AG04450 (cell line): Measurements from ENCODE around the gene SLC25A45. TPM values are rescaled to one million over a fixed set of nuclear protein-coding genes. Genes with fewer than 3 reads are reported as not detected.
A peak's percentile ranks its signal among the peaks of the same experiment; 100 is the strongest.

ENCODE experiments used
- CTCF ChIA-PET: fragments of 300-600, 350-600 bp; formaldehyde crosslinking; extraction: SDS; loops from one replicate; lab custom pipeline; 2022; ENCODE audit warnings: antibody characterized with exemption, inconsistent platforms; lab: Charles Lee
- POLR2A ChIA-PET: fragments of 350-600 bp; formaldehyde crosslinking; extraction: SDS; loops from one replicate; lab custom pipeline; 2021; ENCODE audit warnings: antibody characterized with exemption, inconsistent platforms; lab: Yijun Ruan, JAX
- DNase-seq: peaks from one replicate; pipeline ENCODE4 v3.0.0-alpha.2; 2011; ENCODE audit warnings: low read depth, low spot score
- H3K27ac ChIP-seq: one replicate; pipeline ENCODE4 v1.5.1; 2012; ENCODE audit warnings: low read depth, low read length, control low read depth
- H3K27me3 ChIP-seq: one replicate; pipeline ENCODE4 v1.6.0; 2012; ENCODE audit warnings: low read length; ENCODE audit not compliant: control insufficient read depth, insufficient read depth
- H3K4me3 ChIP-seq: 2 replicates; pipeline ENCODE4 v1.5.1; 2011; ENCODE audit warnings: mild to moderate bottlenecking, low read depth, low read length, control low read depth
- H3K9me3 ChIP-seq: 2 replicates; pipeline ENCODE4 v1.5.1; 2012; ENCODE audit warnings: low read length; ENCODE audit not compliant: control insufficient read depth, insufficient read depth
- polyA plus RNA-seq: library from polyadenylated mRNA; depleted of rRNA; stranded (reverse); fragments of >200 nt; gene quantifications from 2 replicates; pipeline ENCODE4 v1.2.3, GENCODE V29; 2011
- TF ChIP-seq, protein P1 (sequence below): IDR thresholded peaks from 2 replicates; pipeline ENCODE4 v1.5.1; 2011; ENCODE audit warnings: low read depth, low read length, control low read depth, inconsistent platforms

Gene SLC25A45
- polyA plus RNA-seq, 1 experiment = 0.76 TPM

GRCh38 chr11:65330544-65330943 is 51.9 kb downstream of the SLC25A45 start:
- H3K4me3 ChIP-seq = no peak overlapping the region
- ChIA-PET POLR2A (interaction anchor here (0.6 to 2.3 kb wide), 4 partner anchors 40 to 68 kb away, joined by 3 to 25 read pairs (median 4); partner anchors contain the start of gene POLA2), CTCF (interaction anchor here (1.0 to 13.8 kb wide), 18 partner anchors 9 to 190 kb away, joined by 3 to 506 read pairs (median 10); partner anchors contain the start of genes CAPN1, CDC42EP2 and POLA2)
- no peak for DNase-seq
- no peak overlapping the region for H3K27ac ChIP-seq
- H3K9me3 ChIP-seq = no peaks in the 10 kb centered on the region
- no peaks in the 10 kb centered on the region for H3K27me3 ChIP-seq
- TF ChIP-seq, protein P1, sequence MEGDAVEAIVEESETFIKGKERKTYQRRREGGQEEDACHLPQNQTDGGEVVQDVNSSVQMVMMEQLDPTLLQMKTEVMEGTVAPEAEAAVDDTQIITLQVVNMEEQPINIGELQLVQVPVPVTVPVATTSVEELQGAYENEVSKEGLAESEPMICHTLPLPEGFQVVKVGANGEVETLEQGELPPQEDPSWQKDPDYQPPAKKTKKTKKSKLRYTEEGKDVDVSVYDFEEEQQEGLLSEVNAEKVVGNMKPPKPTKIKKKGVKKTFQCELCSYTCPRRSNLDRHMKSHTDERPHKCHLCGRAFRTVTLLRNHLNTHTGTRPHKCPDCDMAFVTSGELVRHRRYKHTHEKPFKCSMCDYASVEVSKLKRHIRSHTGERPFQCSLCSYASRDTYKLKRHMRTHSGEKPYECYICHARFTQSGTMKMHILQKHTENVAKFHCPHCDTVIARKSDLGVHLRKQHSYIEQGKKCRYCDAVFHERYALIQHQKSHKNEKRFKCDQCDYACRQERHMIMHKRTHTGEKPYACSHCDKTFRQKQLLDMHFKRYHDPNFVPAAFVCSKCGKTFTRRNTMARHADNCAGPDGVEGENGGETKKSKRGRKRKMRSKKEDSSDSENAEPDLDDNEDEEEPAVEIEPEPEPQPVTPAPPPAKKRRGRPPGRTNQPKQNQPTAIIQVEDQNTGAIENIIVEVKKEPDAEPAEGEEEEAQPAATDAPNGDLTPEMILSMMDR = no peak

- no peak overlapping the region for H3K27ac ChIP-seq
- H3K4me3 ChIP-seq = no peak overlapping the region
- CTCF ChIA-PET = interaction anchor here (0.5 to 13.8 kb wide), 28 partner anchors 9 to 471 kb away, joined by 3 to 506 read pairs (median 6); partner anchors contain the start of genes CAPN1, CDC42EP2, POLA2 and SCYL1
- H3K9me3 ChIP-seq = no peaks in the 10 kb centered on the region
- POLR2A ChIA-PET = interaction anchor here (0.9 to 2.3 kb wide), 5 partner anchors 14 to 68 kb away, joined by 3 to 25 read pairs (median 4); partner anchors contain the start of gene POLA2
- DNase-seq = peak; percentile 83
- H3K27me3 ChIP-seq = no peaks in the 10 kb centered on the region
- TF ChIP-seq, protein P1 = peak; percentile 70
These were observed 52.5 kb downstream of the SLC25A45 start for GRCh38 chr11:65329944-65330403.

DNA sequence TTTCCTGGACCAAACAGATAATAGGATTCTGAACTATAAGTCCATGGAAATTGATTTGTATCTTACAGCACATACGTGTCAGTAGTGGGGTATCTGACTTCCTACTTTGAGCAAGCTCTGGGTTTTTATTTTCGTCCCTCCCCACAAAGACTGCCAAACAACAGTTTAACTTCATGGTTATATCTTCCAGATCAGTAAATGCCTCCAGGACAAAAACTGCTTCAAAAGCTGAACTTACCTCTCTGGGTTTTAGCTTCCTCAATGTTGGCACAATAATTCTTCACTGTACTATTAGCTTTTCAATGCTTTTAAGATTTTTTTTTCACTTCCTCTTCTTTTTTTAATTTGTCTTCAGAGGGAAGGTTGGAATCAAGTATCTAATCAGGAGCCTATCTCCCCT is 53.0 kb downstream of the SLC25A45 start:
- Histone ChIP-seq H3K9me3 (no peaks in the 10 kb centered on the region), H3K27me3 (no peaks in the 10 kb centered on the region), H3K27ac (no peak overlapping the region), H3K4me3 (no peak overlapping the region)
- TF ChIP-seq, protein P1 = no peak
- CTCF ChIA-PET = interaction anchor here (0.5 to 13.8 kb wide), 28 partner anchors 10 to 471 kb away, joined by 3 to 506 read pairs (median 6); partner anchors contain the start of genes CAPN1, CDC42EP2, POLA2 and SCYL1
- DNase-seq = no peak
- POLR2A ChIA-PET = interaction anchor here (0.6 to 2.3 kb wide), 7 partner anchors 13 to 126 kb away, joined by 3 to 25 read pairs (median 4); partner anchors contain the start of gene POLA2

DNA sequence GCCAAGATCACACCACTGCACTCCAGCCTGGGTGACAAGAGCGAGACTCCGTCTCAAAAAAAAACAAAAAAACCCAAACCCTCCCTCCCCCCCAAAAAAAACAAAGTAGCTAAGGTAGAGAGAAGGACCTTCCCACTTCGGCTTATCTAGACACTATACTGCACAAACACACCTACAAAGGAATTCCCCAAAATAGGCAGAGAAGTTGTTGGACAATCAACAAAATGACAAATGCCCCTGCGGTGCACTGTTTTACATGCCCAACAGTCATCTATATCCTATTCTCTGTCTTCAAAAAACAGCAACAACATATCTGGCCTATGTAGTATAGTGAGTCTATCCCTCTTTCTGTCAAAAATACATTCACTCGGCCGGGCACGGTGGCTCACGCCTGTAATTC is 55.4 kb downstream of the SLC25A45 start:
- POLR2A ChIA-PET = interaction anchor here (0.6 to 1.4 kb wide), 5 partner anchors 10 to 65 kb away, joined by 3 to 8 read pairs (median 4); partner anchors contain the start of gene POLA2
- Histone ChIP-seq H3K27me3 (no peaks in the 10 kb centered on the region), H3K9me3 (no peaks in the 10 kb centered on the region), H3K27ac (no peak overlapping the region), H3K4me3 (no peak overlapping the region)
- TF ChIP-seq, protein P1 = no peak
- no peak for DNase-seq
- CTCF ChIA-PET = interaction anchor here (0.6 to 13.8 kb wide), 3 partner anchors 11 to 122 kb away, joined by 3 to 506 read pairs (median 203); partner anchors contain the start of gene CDC42EP2

- no peak for DNase-seq
- Histone ChIP-seq H3K9me3 (no peaks in the 10 kb centered on the region), H3K27ac (no peak overlapping the region), H3K27me3 (no peaks in the 10 kb centered on the region), H3K4me3 (no peak overlapping the region)
- POLR2A ChIA-PET = interaction anchor here (0.7 to 1.2 kb wide), 3 partner anchors 8 to 203 kb away, joined by 3 to 4 read pairs (median 3); partner anchors contain the start of genes DPF2 and MRPL49
- CTCF ChIA-PET = interaction anchor here (13.8 kb wide), 1 partner anchor 50 kb away, joined by 506 read pairs; no protein-coding TSS in a partner anchor
- TF ChIP-seq, protein P1 = no peak
These were observed 57.0 kb downstream of the SLC25A45 start for GRCh38 chr11:65325435-65325834.
